ENCODE measurements around the gene HNRNPUL1. TPM values are rescaled to one million over a fixed set of nuclear protein-coding genes. Genes with fewer than 3 reads are reported as not detected.

HNRNPUL1 gene
- total RNA-seq, 1 experiment from 2014 or later, result 300 TPM

GRCh38 chr19:41353466-41354342, 89.5 kb downstream of the HNRNPUL1 start, which contains the start of gene TGFB1:
TGFB1 (minus strand) TSS chr19:41353922; CDS start chr19:41353044, 878 bp downstream.
- peak; percentile 76 for DNase-seq (ENCODE audit: low spot score)

GRCh38 chr19:41354343-41354953, 90.3 kb downstream of the HNRNPUL1 start:
- no peak for DNase-seq (ENCODE audit: low spot score)

GRCh38 chr19:41355035-41355434, 90.9 kb downstream of the HNRNPUL1 start:
- DNase-seq (ENCODE audit: low spot score), result no peak

DNA sequence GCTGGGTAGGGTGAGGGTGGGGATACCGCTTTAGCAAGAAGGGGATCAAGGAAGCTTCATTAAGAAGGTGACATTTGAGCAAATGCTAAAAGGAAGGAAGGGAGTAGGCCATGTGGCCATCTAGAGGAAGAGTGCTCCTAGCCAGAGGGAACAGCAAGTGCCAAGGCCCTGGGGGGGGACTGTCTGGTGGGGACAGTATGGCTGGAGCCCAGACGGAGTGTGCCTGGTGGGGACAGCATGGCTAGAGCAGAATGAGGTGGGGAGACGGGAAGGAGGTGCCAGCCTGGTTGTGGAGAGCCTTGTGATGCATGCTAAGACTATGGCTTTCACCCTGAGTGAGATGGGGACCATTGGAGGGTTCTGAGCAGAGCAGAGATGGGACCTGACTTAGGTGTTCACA, 91.6 kb downstream of the HNRNPUL1 start:
- DNase-seq (ENCODE audit: low spot score), result no peak

GRCh38 chr19:41356984-41357739, 93.0 kb downstream of the HNRNPUL1 start:
- no peak for DNase-seq (ENCODE audit: low spot score)

Small RNAs within 50 kb of the gene (small RNA-seq; reads per million reads assigned to genes)
- gene RN7SL34P, result not detected

Other genes with a start within 250 kb of the HNRNPUL1 start
- not detected in 2 replicates for gene CYP2A13, start 175.9 kb upstream of the HNRNPUL1 start, total RNA-seq (2014; rRNA removed; shearing (Covaris generic))
- gene CYP2F1, start 149.9 kb upstream of the HNRNPUL1 start, total RNA-seq (2014; rRNA removed; shearing (Covaris generic)), result not detected in 2 replicates
- gene CYP2S1, start 71.2 kb upstream of the HNRNPUL1 start, total RNA-seq (2014; rRNA removed; shearing (Covaris generic)), result 18.2 and 31.4 TPM in 2 replicates
- gene AXL, start 45.1 kb upstream of the HNRNPUL1 start, total RNA-seq (2014; rRNA removed; shearing (Covaris generic)), result 1.5 and 1.7 TPM in 2 replicates
- 34.5 and 39.5 TPM in 2 replicates for gene CCDC97, start 45.8 kb downstream of the HNRNPUL1 start, total RNA-seq (2014; rRNA removed; shearing (Covaris generic))
- 2.5 and 2.6 TPM in 2 replicates for gene TGFB1, start 89.5 kb downstream of the HNRNPUL1 start, total RNA-seq (2014; rRNA removed; shearing (Covaris generic))
- 26.9 and 32.1 TPM in 2 replicates for gene B9D2, start 99.8 kb downstream of the HNRNPUL1 start, total RNA-seq (2014; rRNA removed; shearing (Covaris generic))
- 10.2 and 11.0 TPM in 2 replicates for gene TMEM91, start 112.2 kb downstream of the HNRNPUL1 start, total RNA-seq (2014; rRNA removed; shearing (Covaris generic))
- gene EXOSC5, start 133.0 kb downstream of the HNRNPUL1 start, total RNA-seq (2014; rRNA removed; shearing (Covaris generic)), result 101 and 108 TPM in 2 replicates
- 202 and 212 TPM in 2 replicates for gene BCKDHA, start 133.4 kb downstream of the HNRNPUL1 start, total RNA-seq (2014; rRNA removed; shearing (Covaris generic))
- 1.2 and 2.9 TPM in 2 replicates for gene B3GNT8, start 163.0 kb downstream of the HNRNPUL1 start, total RNA-seq (2014; rRNA removed; shearing (Covaris generic))
- gene DMAC2, start 175.5 kb downstream of the HNRNPUL1 start, total RNA-seq (2014; rRNA removed; shearing (Covaris generic)), result 68.8 and 77.9 TPM in 2 replicates
- gene ERICH4, start 178.8 kb downstream of the HNRNPUL1 start, total RNA-seq (2014; rRNA removed; shearing (Covaris generic)), result not detected in 2 replicates

All from HT-29 (cell line).